HepG2 (cell line): ENCODE measurements around the gene STK39. TPM values are rescaled to one million over a fixed set of nuclear protein-coding genes. Genes with fewer than 3 reads are reported as not detected.

ENCODE experiments used
- CTCF ChIP-seq: sonication (generic); formaldehyde crosslinking; IDR thresholded peaks from 2 replicates; pipeline ENCODE4 v1.5.0; 2020; ENCODE audit warnings: mild to moderate bottlenecking, missing genetic modification reagents, moderate library complexity
- E2F2 ChIP-seq: sonication (generic); formaldehyde crosslinking; IDR thresholded peaks from 2 replicates; pipeline ENCODE4 v1.4.0; 2020; ENCODE audit warnings: missing genetic modification reagents, borderline replicate concordance
- FOXP1 ChIP-seq, 2 experiments: fragments of 450-650 bp in 1 of 2; IDR thresholded peaks; 2 replicates each; pipeline ENCODE4 v1.6.1; 2017 to 2018; ENCODE audit warnings: antibody characterized with exemption in 1 of 2
- HDAC2 ChIP-seq: sonication (generic); formaldehyde crosslinking; IDR thresholded peaks from 2 replicates; pipeline ENCODE4 v1.4.0; 2020; ENCODE audit warnings: missing genetic modification reagents
- HMG20B ChIP-seq: conservative IDR thresholded peaks from 2 replicates; pipeline ENCODE4 v1.6.1; 2016; ENCODE audit warnings: missing genetic modification reagents, missing compliant biosample characterization
- HOXA5 ChIP-seq: sonication (generic); formaldehyde crosslinking; IDR thresholded peaks from 2 replicates; pipeline ENCODE4 v1.4.0; 2020; ENCODE audit warnings: missing genetic modification reagents
- MYC ChIP-seq: sonication (generic); formaldehyde crosslinking; IDR thresholded peaks from 2 replicates; pipeline ENCODE4 v1.9.0; 2021; ENCODE audit warnings: missing genetic modification reagents, borderline replicate concordance
- NAIF1 ChIP-seq: sonication (generic); formaldehyde crosslinking; IDR thresholded peaks from 2 replicates; pipeline ENCODE4 v1.5.0; 2020; ENCODE audit warnings: mild to moderate bottlenecking, missing genetic modification reagents, borderline replicate concordance
- NR2F6 ChIP-seq, 2 experiments: IDR thresholded peaks; 2 replicates each; pipeline ENCODE4 v1.6.1; 2016; ENCODE audit warnings: antibody characterized with exemption in 1 of 2, mild to moderate bottlenecking in 1 of 2
- RERE ChIP-seq: IDR thresholded peaks from 2 replicates; pipeline ENCODE4 v1.6.1; 2016; ENCODE audit warnings: low read depth, missing genetic modification reagents, missing compliant biosample characterization
- RXRA ChIP-seq: sonication (generic); formaldehyde crosslinking; IDR thresholded peaks from 2 replicates; pipeline ENCODE4 v1.5.1; 2020; ENCODE audit warnings: missing genetic modification reagents
- SKIL ChIP-seq: sonication (generic); formaldehyde crosslinking; IDR thresholded peaks from 2 replicates; pipeline ENCODE4 v1.8.0; 2022; ENCODE audit warnings: missing genetic modification reagents, mild to moderate bottlenecking, moderate library complexity, borderline replicate concordance
- TCF12 ChIP-seq, 2 experiments: fragments of 450-650 bp in 1 of 2; sonication (generic) in 1 of 2; formaldehyde crosslinking in 1 of 2; IDR thresholded peaks; 2 replicates each; pipeline versions ENCODE4 v1.6.1 to v1.8.0; 2017 to 2022; ENCODE audit warnings: antibody characterized with exemption in 1 of 2, mild to moderate bottlenecking in 1 of 2, missing genetic modification reagents in 1 of 2, moderate library complexity in 1 of 2
- ZBTB3 ChIP-seq: sonication (generic); formaldehyde crosslinking; IDR thresholded peaks from 2 replicates; pipeline ENCODE4 v1.4.0; 2020; ENCODE audit warnings: low read depth, mild to moderate bottlenecking, moderate library complexity, missing genetic modification reagents, borderline replicate concordance
- ZNF350 ChIP-seq: sonication (generic); formaldehyde crosslinking; IDR thresholded peaks from 2 replicates; pipeline ENCODE4 v1.4.0; 2020; ENCODE audit warnings: mild to moderate bottlenecking, low read depth, missing genetic modification reagents, borderline replicate concordance
- ZNF891 ChIP-seq: sonication (generic); formaldehyde crosslinking; IDR thresholded peaks from 2 replicates; pipeline ENCODE4 v1.5.0; 2020; ENCODE audit warnings: mild to moderate bottlenecking, missing genetic modification reagents
- ZSCAN12 ChIP-seq: sonication (generic); formaldehyde crosslinking; IDR thresholded peaks from 2 replicates; pipeline ENCODE4 v1.9.0; 2021; ENCODE audit warnings: mild to moderate bottlenecking, missing genetic modification reagents
- polyA plus RNA-seq, 8 experiments: library from polyadenylated mRNA; depleted of rRNA in 3 of 8; stranded (reverse) in 7 of 8; unstranded in 1 of 8; fragments of >200 nt; fragmentation: Illumina TruSeq in 4 of 8; extraction: Trizol in 4 of 8; gene quantifications; 2 replicates each; pipeline versions ENCODE4 v1.2.1 to v1.2.3, GENCODE V29; 2011 to 2016; ENCODE audit warnings: low read depth in 4 of 8, missing spikeins in 1 of 8, mixed read lengths in 1 of 8; ENCODE audit not compliant: insufficient read depth in 1 of 8
- total RNA-seq, 5 experiments: library from RNA; depleted of rRNA; stranded (reverse); fragments of >200 nt; fragmentation: Illumina TruSeq; extraction: Trizol; gene quantifications; 2 replicates each; pipeline ENCODE4 v1.2.3, GENCODE V29; 2016; ENCODE audit warnings: low read depth in 1 of 5

Gene STK39
- total and polyA plus RNA-seq, 2 of the 13 experiments (the other 11 are each of a cell fraction or from before 2014, with no cell fraction given), result 27.3 to 38.4 TPM

- no peak for TF ChIP-seq ZNF350 (CRISPR knock-in tag)
- TF ChIP-seq RXRA (CRISPR knock-in tag), result peak; percentile 45; the same call in 1 of the 2 replicates
- TF ChIP-seq E2F2 (CRISPR knock-in tag), result no peak
- TF ChIP-seq HMG20B (CRISPR knock-in tag), result no peak
- TF ChIP-seq MYC (CRISPR knock-in tag), result no peak
- peak; percentile 46; the same call in 1 of the 2 replicates for TF ChIP-seq RERE (CRISPR knock-in tag)
- 0 out of 2 replicates have a peak, but pooled peaks have one; percentile 42 for TF ChIP-seq HOXA5 (CRISPR knock-in tag)
- TF ChIP-seq NAIF1, result no peak
- no peak for TF ChIP-seq FOXP1 (IDR thresholded peaks at IDR 0.05)
- TF ChIP-seq FOXP1 (CRISPR knock-in tag; IDR thresholded peaks at IDR 0.05), result peak; percentile 61
- no peak for TF ChIP-seq TCF12 (IDR thresholded peaks at IDR 0.05)
- no peak for TF ChIP-seq TCF12 (CRISPR knock-in tag; IDR thresholded peaks at IDR 0.05)
- 0 out of 2 replicates have a peak, but pooled peaks have one; percentile 14 for TF ChIP-seq NR2F6 (IDR thresholded peaks at IDR 0.05)
- TF ChIP-seq NR2F6 (CRISPR knock-in tag; IDR thresholded peaks at IDR 0.05), result peak; percentile 43; the same call in 1 of the 2 replicates
- TF ChIP-seq HDAC2 (CRISPR knock-in tag), result 0 out of 2 replicates have a peak, but pooled peaks have one; percentile 35
- TF ChIP-seq ZBTB3, result no peak
- no peak for TF ChIP-seq ZNF891
- no peak for TF ChIP-seq ZSCAN12
- no peak for TF ChIP-seq SKIL (CRISPR knock-in tag)
- TF ChIP-seq CTCF (CRISPR knock-in tag), result no peak
Measured at GRCh38 chr2:168165985-168166901, 81.2 kb downstream of the STK39 start (continued).
